Duodenal mucosa (tissue), 2 donors: ENCODE measurements around the gene THG1L.

Experiments
- H3K27ac ChIP-seq: one replicate; pipeline ENCODE4 v1.7.0; 2013; ENCODE audit warnings: low read depth, low read length
- H3K27me3 ChIP-seq, 2 donors: one replicate each; pipeline ENCODE4 v1.7.0; 2013; ENCODE audit warnings: low read length in 2 of 2, control low read depth in 1 of 2; ENCODE audit not compliant: insufficient read depth in 2 of 2, control insufficient read depth in 1 of 2
- H3K36me3 ChIP-seq, 2 donors: one replicate each; pipeline ENCODE4 v1.7.0; 2013; ENCODE audit warnings: low read length in 2 of 2, control low read depth in 1 of 2; ENCODE audit not compliant: insufficient read depth in 2 of 2, control insufficient read depth in 1 of 2
- H3K4me1 ChIP-seq, 2 donors: one replicate each; pipeline ENCODE4 v1.7.0; 2013; ENCODE audit warnings: low read length in 2 of 2, control low read depth in 1 of 2; ENCODE audit not compliant: insufficient read depth in 2 of 2, control insufficient read depth in 1 of 2
- H3K4me3 ChIP-seq, 2 donors: one replicate each; pipeline ENCODE4 v1.7.0; 2013; ENCODE audit warnings: low read length in 2 of 2, low read depth in 1 of 2
- H3K9ac ChIP-seq, 2 donors: one replicate each; pipeline ENCODE4 v1.7.0; 2013; ENCODE audit warnings: low read length in 2 of 2, low read depth in 1 of 2
- H3K9me3 ChIP-seq, 2 donors: one replicate each; pipeline ENCODE4 v1.7.0; 2013; ENCODE audit warnings: low read length in 2 of 2, control low read depth in 1 of 2; ENCODE audit not compliant: control insufficient read depth in 1 of 2

The THG1L gene

DNA sequence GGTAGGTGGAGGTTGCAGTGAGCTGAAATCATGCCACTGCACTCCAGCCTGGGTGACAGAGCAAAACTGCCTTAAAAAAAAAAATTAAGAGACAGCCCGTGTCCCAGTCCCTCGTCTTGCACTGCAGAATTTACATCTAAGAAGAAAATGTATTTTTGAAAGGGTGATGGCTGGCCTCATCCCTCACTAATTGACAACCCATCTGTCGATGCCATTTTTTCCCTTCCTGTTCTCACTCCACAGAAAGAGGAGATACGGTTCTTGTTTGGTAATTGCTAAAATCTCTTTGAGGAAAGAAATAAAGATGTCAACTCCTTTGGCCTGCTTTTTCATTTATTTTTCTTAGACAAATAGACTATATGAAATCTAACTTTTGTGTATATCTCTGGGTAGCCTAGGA lies 9.9 kb downstream of the THG1L start:
- no peak overlapping the region for H3K4me3 ChIP-seq
- H3K36me3 ChIP-seq = peaks cover 4 to 23% of the 10 kb centered on the region in 2 donors
- no peaks in the 10 kb centered on the region for H3K27me3 ChIP-seq

DNA sequence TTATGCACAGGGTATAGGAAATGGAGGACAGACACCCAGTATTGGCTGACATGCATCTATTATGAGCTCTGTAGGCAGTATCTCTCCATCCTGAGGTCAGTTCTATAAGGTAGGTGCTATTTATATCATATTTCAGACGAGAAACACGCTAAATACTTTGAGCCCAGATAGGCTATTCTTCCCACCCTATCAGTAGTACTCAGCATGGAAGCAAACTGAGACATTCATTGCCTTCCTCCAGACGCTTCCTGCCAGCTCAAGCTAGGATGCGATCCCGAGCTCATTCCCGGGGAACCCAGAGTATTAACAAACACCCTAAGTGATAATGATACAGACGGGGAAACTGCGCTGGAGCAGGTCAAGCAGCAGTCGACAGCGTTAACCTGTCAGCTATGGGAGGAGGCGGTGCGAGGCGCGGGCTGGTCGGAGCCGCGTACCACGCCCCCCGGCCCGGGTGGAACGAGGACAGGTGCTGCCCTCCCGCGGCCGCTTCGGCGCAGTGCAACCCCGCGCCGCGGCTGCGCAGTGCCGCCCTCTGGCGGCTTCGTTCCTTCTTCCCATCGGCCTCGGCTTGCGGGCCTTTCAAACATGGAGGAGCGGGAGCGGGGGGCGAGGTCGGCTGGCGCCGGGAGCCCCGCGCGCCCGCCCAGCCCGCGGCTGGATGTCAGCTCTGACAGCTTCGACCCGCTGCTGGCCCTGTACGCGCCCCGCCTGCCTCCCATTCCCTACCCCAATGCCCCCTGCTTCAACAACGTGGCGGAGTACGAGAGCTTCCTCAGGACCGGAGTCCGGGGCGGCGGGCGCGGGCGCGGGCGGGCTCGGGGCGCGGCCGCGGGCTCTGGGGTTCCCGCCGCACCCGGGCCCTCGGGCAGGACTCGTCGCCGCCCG lies 12.2 kb downstream of the THG1L start, which contains the start of gene LSM11:
Gene LSM11, plus strand, starts transcription at position 550 of the 888 bp plus-strand sequence. Its CDS starts 39 bp downstream, at position 589.
- H3K27ac ChIP-seq = no peak within 1 kb of the TSS
- no peaks in the 10 kb centered on the region for H3K9me3 ChIP-seq
- peaks cover 8 to 13% of the 10 kb centered on the region in 2 donors for H3K4me1 ChIP-seq
- no peaks in the 10 kb centered on the region for H3K27me3 ChIP-seq
- peak within 1 kb of the TSS; percentile 65 to 66 for H3K9ac ChIP-seq
- peak within 1 kb of the TSS; percentile 67 to 78 for H3K4me3 ChIP-seq
- H3K36me3 ChIP-seq = peaks cover 4 to 9% of the 10 kb centered on the region in 2 donors

More for the DNA sequence above, 9.9 kb downstream of the THG1L start:
- no peak overlapping the region for H3K27ac ChIP-seq
- no peak overlapping the region for H3K9ac ChIP-seq
- H3K9me3 ChIP-seq = no peaks in the 10 kb centered on the region
- peaks cover 8 to 13% of the 10 kb centered on the region in 2 donors for H3K4me1 ChIP-seq

DNA sequence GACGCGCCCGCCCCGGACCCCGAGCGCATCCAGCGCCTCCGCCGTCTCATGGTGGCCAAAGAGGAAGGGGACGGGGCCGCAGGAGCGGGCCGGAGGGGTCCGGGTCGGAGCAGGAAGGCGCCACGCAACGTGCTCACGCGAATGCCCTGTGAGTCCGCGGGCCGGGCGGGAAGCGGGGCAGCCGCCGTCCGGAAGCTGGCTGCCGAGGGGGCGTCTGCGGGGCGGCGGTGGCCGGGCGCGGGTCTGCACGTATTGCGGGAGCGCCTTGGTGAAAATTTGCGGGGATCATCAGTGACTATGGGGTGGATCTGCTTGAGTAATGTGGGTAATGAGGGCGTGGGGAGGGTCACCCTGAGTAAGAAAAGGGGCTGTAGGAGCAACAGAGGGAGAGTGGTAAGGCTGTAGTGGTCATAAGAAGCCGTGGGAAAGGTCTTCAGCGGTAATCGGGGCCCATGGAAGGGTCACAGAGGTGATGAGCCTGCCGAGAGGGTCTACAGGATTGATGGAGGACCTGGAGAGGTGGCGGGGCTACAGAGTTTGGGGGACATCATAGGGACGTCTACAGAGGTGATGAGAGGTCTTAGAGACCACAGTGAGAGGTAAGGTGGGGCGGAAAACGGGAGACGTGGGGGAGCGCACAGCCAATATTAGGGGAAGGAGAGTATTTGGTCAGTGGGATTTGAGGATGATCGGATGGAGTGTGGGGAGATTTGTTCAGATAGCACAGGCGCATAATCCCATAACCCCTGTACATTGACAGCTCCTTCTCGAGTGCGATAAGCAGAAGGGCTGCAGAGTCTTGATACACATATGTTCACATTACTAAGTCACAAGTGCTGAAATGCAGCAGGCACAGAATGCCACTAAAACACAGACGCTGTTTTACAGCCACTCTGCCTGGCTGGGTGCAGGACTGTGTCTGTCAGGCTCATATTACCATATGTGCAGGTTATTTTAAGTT lies 13.1 kb downstream of the THG1L start:
- peaks cover 8 to 13% of the 10 kb centered on the region in 2 donors for H3K4me1 ChIP-seq
- no peak overlapping the region for H3K27ac ChIP-seq
- H3K27me3 ChIP-seq = no peaks in the 10 kb centered on the region
- H3K9me3 ChIP-seq = no peaks in the 10 kb centered on the region
- H3K9ac ChIP-seq = peak overlapping the region; percentile 65 to 66
- peak overlapping the region; percentile 67 to 78 for H3K4me3 ChIP-seq
- peaks cover 2 to 7% of the 10 kb centered on the region in 2 donors for H3K36me3 ChIP-seq

DNA sequence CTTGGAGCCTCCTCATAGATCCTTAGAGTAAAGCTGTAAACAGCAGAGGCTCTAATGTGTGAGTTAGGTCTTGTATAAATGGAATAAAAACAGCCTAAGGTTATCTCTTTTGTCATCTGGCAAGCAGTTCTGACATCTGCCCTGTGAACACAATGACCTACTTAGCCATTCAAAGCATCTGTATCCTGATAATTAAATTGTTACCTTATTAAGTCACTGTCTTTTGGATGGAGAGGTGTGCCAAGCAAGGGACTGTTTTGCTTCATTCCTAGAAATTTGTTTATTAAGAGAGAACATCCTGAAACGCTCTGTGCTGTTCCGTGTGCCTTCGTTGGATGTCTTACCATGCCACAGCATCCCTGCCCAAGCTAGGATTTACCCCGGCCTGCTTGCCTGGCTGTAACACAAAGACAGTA lies 13.8 kb downstream of the THG1L start:
- Histone ChIP-seq H3K9me3 (no peaks in the 10 kb centered on the region), H3K36me3 (no peaks in the 10 kb centered on the region), H3K4me3 (peak overlapping the region; percentile 67 to 78), H3K27ac (no peak overlapping the region), H3K4me1 (peaks cover 8 to 13% of the 10 kb centered on the region in 2 donors), H3K27me3 (no peaks in the 10 kb centered on the region), H3K9ac (peak overlapping the region in 1 of 2 donors; percentile 66)

DNA sequence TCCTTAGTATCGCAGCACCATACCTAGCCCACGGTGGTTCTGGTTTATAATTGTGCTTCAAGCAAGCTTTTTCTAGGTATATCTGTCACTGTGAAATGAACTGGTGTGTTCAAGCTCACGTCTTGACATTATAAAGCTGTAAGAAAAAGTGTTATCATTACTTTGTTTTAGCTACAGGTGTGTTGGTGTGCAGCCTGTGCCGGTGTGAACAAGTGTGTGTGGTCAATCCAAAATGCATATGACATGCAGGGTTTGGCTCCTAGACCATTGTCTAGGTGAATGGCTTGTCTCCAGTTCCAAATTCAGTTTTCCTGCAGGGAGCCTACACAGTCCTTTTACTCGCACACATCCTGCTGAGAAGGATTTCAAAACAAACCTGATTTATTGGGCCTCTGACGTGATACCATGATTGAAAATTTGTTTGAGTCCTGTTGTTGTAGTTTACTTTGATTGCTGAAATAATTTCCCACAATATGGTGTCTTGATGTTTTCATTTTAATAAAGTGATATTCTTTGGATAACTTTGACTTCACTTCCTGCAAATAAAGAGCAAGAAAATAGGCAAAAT lies 16.0 kb downstream of the THG1L start:
- no peaks in the 10 kb centered on the region for H3K9me3 ChIP-seq
- no peak overlapping the region for H3K4me3 ChIP-seq
- no peaks in the 10 kb centered on the region for H3K27me3 ChIP-seq
- no peak overlapping the region for H3K27ac ChIP-seq
- H3K36me3 ChIP-seq = no peaks in the 10 kb centered on the region
- H3K4me1 ChIP-seq = peaks cover 8 to 13% of the 10 kb centered on the region in 2 donors
- no peak overlapping the region for H3K9ac ChIP-seq

DNA sequence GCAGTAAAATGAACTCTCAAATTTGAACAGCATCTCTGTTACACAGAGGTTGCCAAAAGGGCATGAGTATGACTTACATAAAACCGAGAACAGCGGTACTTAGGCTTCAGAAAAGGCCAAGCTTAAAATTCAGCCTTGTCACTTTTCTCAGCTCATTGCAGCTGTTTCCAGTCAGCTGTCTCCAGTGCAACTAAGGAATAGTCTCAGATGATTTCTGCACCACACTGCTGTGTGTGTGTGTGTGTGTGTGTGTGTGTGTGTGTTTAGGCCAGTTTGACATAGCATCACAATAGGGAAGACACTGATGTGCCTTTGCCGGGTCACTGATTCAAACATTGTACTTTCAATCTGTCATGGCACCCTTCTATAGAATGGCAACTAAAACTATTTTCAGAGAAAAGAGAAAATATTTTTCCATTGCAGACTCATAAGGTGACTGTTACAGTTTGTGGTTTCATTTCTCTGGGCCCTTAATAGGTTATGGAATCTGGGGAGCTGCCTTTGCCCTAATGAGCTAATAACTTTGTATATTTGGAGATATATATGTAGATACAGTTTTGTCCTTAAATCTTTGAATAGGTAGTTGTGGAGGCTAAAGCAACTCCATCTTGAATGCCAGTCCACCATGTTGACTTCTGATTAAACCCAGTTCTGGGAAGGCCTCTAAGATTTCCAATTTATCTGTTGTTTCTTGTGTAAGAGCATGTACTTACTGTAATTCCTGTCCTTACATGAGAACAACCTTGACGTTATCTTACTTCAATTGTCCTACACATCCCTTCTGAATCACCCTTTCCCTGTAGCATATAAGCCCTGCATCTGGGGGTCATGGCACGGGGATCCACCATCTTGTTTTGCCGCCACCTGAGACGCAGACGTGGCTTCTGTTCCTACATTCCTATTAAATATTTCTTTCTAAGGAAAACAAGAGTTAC lies 16.8 kb downstream of the THG1L start:
- Histone ChIP-seq H3K4me3 (no peak overlapping the region), H3K36me3 (peaks cover 0 to 4% of the 10 kb centered on the region in 2 donors), H3K4me1 (peaks cover 8 to 11% of the 10 kb centered on the region in 2 donors), H3K27me3 (no peaks in the 10 kb centered on the region), H3K9ac (no peak overlapping the region), H3K9me3 (no peaks in the 10 kb centered on the region), H3K27ac (no peak overlapping the region)

DNA sequence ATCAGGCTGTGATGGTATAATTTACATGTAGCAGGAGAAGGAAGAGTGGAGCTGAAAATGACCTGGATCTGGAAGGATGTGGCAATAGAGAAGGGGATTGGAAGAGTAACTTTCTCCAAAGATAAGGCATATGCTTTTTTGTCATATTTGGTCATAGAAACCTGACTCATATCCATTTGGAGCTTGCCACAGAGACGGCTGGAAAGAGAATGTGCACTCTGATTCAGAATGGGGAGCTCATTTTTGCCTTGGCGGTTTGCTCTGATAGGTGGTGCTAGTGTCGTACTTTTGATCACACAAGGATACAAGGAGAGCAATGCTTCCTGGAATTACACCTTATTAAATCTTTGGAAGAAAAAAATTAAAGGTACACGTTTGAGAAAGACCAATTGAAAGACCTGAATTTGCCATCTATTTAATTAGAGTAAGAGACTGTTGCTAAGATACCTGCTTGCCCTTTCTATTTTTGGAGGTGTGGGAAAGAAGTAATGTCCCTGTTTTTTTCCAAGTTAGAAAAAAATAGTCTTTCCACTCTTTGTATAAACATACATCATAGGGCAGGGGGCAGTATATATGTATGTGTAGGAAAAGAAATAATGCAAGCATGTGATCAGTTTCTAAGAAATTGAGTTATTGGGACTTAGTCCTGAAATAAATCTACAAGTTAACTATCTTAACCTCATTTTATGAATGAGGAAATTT lies 17.7 kb downstream of the THG1L start:
- Histone ChIP-seq H3K36me3 (peaks cover 0 to 10% of the 10 kb centered on the region in 2 donors), H3K4me1 (peaks cover 8% of the 10 kb centered on the region in 2 donors), H3K27me3 (no peaks in the 10 kb centered on the region), H3K9ac (no peak overlapping the region), H3K4me3 (no peak overlapping the region), H3K27ac (no peak overlapping the region), H3K9me3 (no peaks in the 10 kb centered on the region)

DNA sequence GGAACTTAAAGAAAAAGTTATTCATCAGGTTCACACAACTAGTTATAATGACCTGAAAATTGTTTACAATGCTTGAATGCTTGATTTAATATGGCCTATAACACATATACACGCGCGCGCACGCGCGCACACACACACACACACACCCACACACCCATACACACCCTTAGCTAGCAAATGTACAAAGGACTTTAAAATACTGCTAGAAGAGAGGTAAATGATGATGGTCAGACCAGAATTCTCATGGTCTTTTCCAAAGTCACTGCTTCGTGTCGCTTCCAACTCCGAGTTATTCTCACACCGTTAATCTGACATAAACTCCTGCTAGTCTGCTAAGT lies 18.2 kb downstream of the THG1L start:
- Histone ChIP-seq H3K27ac (no peak overlapping the region), H3K9me3 (no peaks in the 10 kb centered on the region), H3K4me1 (peaks cover 5 to 6% of the 10 kb centered on the region in 2 donors), H3K27me3 (no peaks in the 10 kb centered on the region), H3K4me3 (no peak overlapping the region), H3K9ac (no peak overlapping the region), H3K36me3 (peaks cover 0 to 12% of the 10 kb centered on the region in 2 donors)

DNA sequence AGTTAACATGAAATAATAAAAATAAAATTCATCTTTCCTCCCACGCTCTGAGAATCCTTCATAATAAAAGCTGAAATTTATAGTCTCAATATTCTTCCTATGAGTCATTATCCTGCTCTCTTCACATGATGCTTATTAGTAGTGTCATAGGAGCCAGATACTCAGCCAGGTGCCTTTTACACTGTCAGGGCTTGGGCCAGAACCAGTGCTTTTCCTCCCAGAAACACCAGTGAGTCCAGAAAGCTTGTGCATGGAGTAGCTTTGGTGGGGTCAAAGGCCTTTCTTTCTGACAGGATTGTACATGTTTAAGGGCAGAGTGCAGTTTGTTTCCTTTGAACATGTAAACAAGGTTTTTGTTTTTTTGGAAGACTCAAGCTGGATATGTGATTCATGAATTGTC lies 19.1 kb downstream of the THG1L start:
- Histone ChIP-seq H3K27ac (no peak overlapping the region), H3K27me3 (no peaks in the 10 kb centered on the region)

More for the DNA sequence above, 19.1 kb downstream of the THG1L start:
- Histone ChIP-seq H3K4me1 (no peaks in the 10 kb centered on the region), H3K9me3 (no peaks in the 10 kb centered on the region), H3K9ac (no peak overlapping the region), H3K36me3 (peaks cover 7 to 19% of the 10 kb centered on the region in 2 donors), H3K4me3 (no peak overlapping the region)
